Measurements from ENCODE around the gene ZC3H4.

- no peak for TF ChIP-seq CTCF (IDR thresholded peaks at IDR 0.05; ENCODE audit: low read length)
- TF ChIP-seq EZH2 (IDR thresholded peaks at IDR 0.05; ENCODE audit: borderline replicate concordance, low read length) = no peak
Observed at GRCh38 chr19:47023448-47023794, 90.2 kb downstream of the ZC3H4 start.
